H9 (cell line): ENCODE measurements around the gene BRPF1. TPM values are rescaled to one million over a fixed set of nuclear protein-coding genes. Genes with fewer than 3 reads are reported as not detected.
A peak's percentile ranks its signal among the peaks of the same experiment; 100 is the strongest.

Experiments used
- DNase-seq: peaks from one replicate; pipeline ENCODE4 v3.0.0-alpha.2; 2017
- H2AFZ ChIP-seq: one replicate; pipeline ENCODE4 v1.6.1; 2013; ENCODE audit warnings: mild to moderate bottlenecking, low read length, control low read depth, moderate library complexity
- H2AK5ac ChIP-seq: 2 replicates; pipeline ENCODE4 v1.6.1; 2013; ENCODE audit warnings: low read length, control low read depth, mixed read lengths; ENCODE audit not compliant: insufficient read length
- H2BK120ac ChIP-seq: one replicate; pipeline ENCODE4 v1.6.1; 2013; ENCODE audit warnings: low read depth, mild to moderate bottlenecking, low read length, control low read depth, inconsistent platforms; ENCODE audit not compliant: poor library complexity, severe bottlenecking
- H2BK12ac ChIP-seq: 2 replicates; pipeline ENCODE4 v1.6.1; 2013; ENCODE audit warnings: low read length, control low read depth, mixed read lengths, low read depth; ENCODE audit not compliant: insufficient read length
- H2BK15ac ChIP-seq: 2 replicates; pipeline ENCODE4 v1.6.1; 2013; ENCODE audit warnings: low read depth, low read length, control low read depth
- H2BK20ac ChIP-seq: one replicate; pipeline ENCODE4 v1.6.1; 2013; ENCODE audit warnings: low read depth, mild to moderate bottlenecking, low read length, control low read depth, inconsistent platforms; ENCODE audit not compliant: poor library complexity, severe bottlenecking
- H2BK5ac ChIP-seq: 2 replicates; pipeline ENCODE4 v1.6.1; 2013; ENCODE audit warnings: low read length, control low read depth, mixed read lengths; ENCODE audit not compliant: insufficient read length
- H3K14ac ChIP-seq: 2 replicates; pipeline ENCODE4 v1.6.1; 2013; ENCODE audit warnings: low read length, control low read depth; ENCODE audit not compliant: insufficient read depth
- H3K18ac ChIP-seq: 2 replicates; pipeline ENCODE4 v1.6.1; 2013; ENCODE audit warnings: low read depth, mild to moderate bottlenecking, mixed read lengths, low read length, control low read depth; ENCODE audit not compliant: insufficient read length
- H3K23ac ChIP-seq: 2 replicates; pipeline ENCODE4 v1.6.1; 2013; ENCODE audit warnings: low read length, control low read depth, mixed read lengths, low read depth; ENCODE audit not compliant: insufficient read length
- H3K23me2 ChIP-seq: 2 replicates; pipeline ENCODE4 v1.6.1; 2013; ENCODE audit warnings: low read depth, mild to moderate bottlenecking, mixed read lengths, low read length, control low read depth; ENCODE audit not compliant: insufficient read length, poor library complexity, severe bottlenecking
- H3K27ac ChIP-seq: 2 replicates; pipeline ENCODE4 v1.5.1; 2013; ENCODE audit warnings: low read length, control low read depth, mixed read lengths, low read depth; ENCODE audit not compliant: insufficient read length
- H3K27me3 ChIP-seq: 2 replicates; pipeline ENCODE4 v1.6.1; 2013; ENCODE audit warnings: low read length, control low read depth, inconsistent platforms; ENCODE audit not compliant: insufficient read depth
- H3K4ac ChIP-seq: 2 replicates; pipeline ENCODE4 v1.6.1; 2013; ENCODE audit warnings: low read depth, mild to moderate bottlenecking, control low read depth, inconsistent platforms, low read length, moderate library complexity
- H3K4me1 ChIP-seq: 2 replicates; pipeline ENCODE4 v1.6.1; 2013; ENCODE audit warnings: low read length, control low read depth, inconsistent platforms; ENCODE audit not compliant: insufficient read depth
- H3K4me2 ChIP-seq: 2 replicates; pipeline ENCODE4 v1.6.1; 2013; ENCODE audit warnings: low read length, control low read depth, mixed read lengths; ENCODE audit not compliant: insufficient read length, insufficient read depth
- H3K56ac ChIP-seq: 2 replicates; pipeline ENCODE4 v1.6.1; 2013; ENCODE audit warnings: low read depth, mild to moderate bottlenecking, mixed read lengths, low read length, control low read depth; ENCODE audit not compliant: insufficient read length
- H3K79me1 ChIP-seq: 2 replicates; pipeline ENCODE4 v1.6.1; 2013; ENCODE audit warnings: low read depth, mild to moderate bottlenecking, moderate library complexity, low read length, control low read depth, inconsistent platforms; ENCODE audit not compliant: insufficient read depth, poor library complexity, severe bottlenecking
- H3K79me2 ChIP-seq: 2 replicates; pipeline ENCODE4 v1.6.1; 2013; ENCODE audit warnings: low read length, control low read depth, inconsistent platforms; ENCODE audit not compliant: insufficient read depth
- H3K9ac ChIP-seq: 2 replicates; pipeline ENCODE4 v1.6.1; 2013; ENCODE audit warnings: low read length, control low read depth, mixed read lengths; ENCODE audit not compliant: insufficient read length; ENCODE audit errors: extremely low read depth
- H3K9me3 ChIP-seq: one replicate; pipeline ENCODE4 v1.6.1; 2013; ENCODE audit warnings: low read depth, low read length, inconsistent platforms; ENCODE audit not compliant: control insufficient read depth
- H3T11ph ChIP-seq: one replicate; pipeline ENCODE4 v1.6.1; 2013; ENCODE audit warnings: mild to moderate bottlenecking, low read length, control low read depth, inconsistent platforms
- H4K20me1 ChIP-seq: one replicate; pipeline ENCODE4 v1.6.1; 2013; ENCODE audit not compliant: control insufficient read depth, insufficient read length, insufficient read depth
- H4K5ac ChIP-seq: 2 replicates; pipeline ENCODE4 v1.6.1; 2013; ENCODE audit warnings: low read depth, mild to moderate bottlenecking, mixed read lengths, low read length, control low read depth; ENCODE audit not compliant: insufficient read length
- H4K8ac ChIP-seq: replicated peaks from 2 replicates; pipeline ENCODE4 v1.6.1; 2013; ENCODE audit warnings: low read length, control low read depth, mixed read lengths, low read depth; ENCODE audit not compliant: insufficient read length
- H4K91ac ChIP-seq: 2 replicates; pipeline ENCODE4 v1.6.1; 2013; ENCODE audit warnings: low read depth, mild to moderate bottlenecking, moderate library complexity, mixed read lengths, low read length, control low read depth; ENCODE audit not compliant: insufficient read length
- H3K27ac Mint-ChIP-seq, 3 experiments: 2 replicates in 2 of 3; 3 replicates in 1 of 3; pipeline ENCODE4 v1.8.0; 2020 to 2021; ENCODE audit warnings: mixed read lengths in 3 of 3, mild to moderate bottlenecking in 1 of 3, moderate library complexity in 1 of 3
- H3K27me3 Mint-ChIP-seq: 2 replicates; pipeline ENCODE4 v1.8.0; 2021; ENCODE audit warnings: low read depth, mild to moderate bottlenecking, moderate library complexity, mixed read lengths
- H3K36me3 Mint-ChIP-seq, 3 experiments: 2 replicates in 2 of 3; 3 replicates in 1 of 3; pipeline ENCODE4 v1.8.0; 2020 to 2021; ENCODE audit warnings: low read depth in 3 of 3, mixed read lengths in 3 of 3; ENCODE audit not compliant: insufficient read depth in 1 of 3
- H3K4me1 Mint-ChIP-seq, 2 experiments: 2 replicates each; pipeline ENCODE4 v1.8.0; 2020; ENCODE audit warnings: mixed read lengths in 2 of 2
- H3K4me3 Mint-ChIP-seq, 2 experiments: 2 replicates in 1 of 2; 3 replicates in 1 of 2; pipeline ENCODE4 v1.8.0; 2020 to 2021; ENCODE audit warnings: mild to moderate bottlenecking in 2 of 2, mixed read lengths in 2 of 2, moderate library complexity in 1 of 2
- H3K9me3 Mint-ChIP-seq, 2 experiments: 2 replicates in 1 of 2; 3 replicates in 1 of 2; pipeline ENCODE4 v1.8.0; 2020; ENCODE audit warnings: mild to moderate bottlenecking in 2 of 2, mixed read lengths in 2 of 2, moderate library complexity in 1 of 2
- CTCF ChIP-seq: fragments of 200-600 bp; sonication (generic); conservative IDR thresholded peaks from 3 replicates; pipeline ENCODE4 v1.8.0; 2021; ENCODE audit warnings: antibody characterized with exemption, mild to moderate bottlenecking
- WGBS: extraction: QIAGEN DNeasy Blood & Tissue Kit; methylation state at CpG from one replicate; pipeline ENCODE4 v1.1.7; 2013; ENCODE audit warnings: missing lambda C conversion rate, low lambda C conversion rate, mixed read lengths; ENCODE audit not compliant: insufficient read length; ENCODE audit errors: extremely low coverage; 5-methylcytosine and 5-hydroxymethylcytosine counted together
- total RNA-seq: library from RNA; stranded (reverse); gene quantifications from 2 replicates; pipeline ENCODE4 v1.2.1, GENCODE V29; 2021

BRPF1 gene
- total RNA-seq, 1 experiment from 2014 or later: 38.6 TPM

GRCh38 chr3:9769426-9770275 is 38.1 kb downstream of the BRPF1 start, which contains the start of gene CAMK1:
TSS of gene CAMK1 (minus strand) at chr3:9769947. CDS start at chr3:9767749, 2,198 bp downstream.
- Histone ChIP-seq H2BK15ac (no peak within 1 kb of the TSS), H3K27me3 (no peaks in the 10 kb centered on the region; the same call in 1 of the 2 replicates), H3K14ac (no peak within 1 kb of the TSS), H3K4ac (no peak within 1 kb of the TSS), H2BK20ac (no peak within 1 kb of the TSS), H4K8ac (no peak within 1 kb of the TSS), H3K23ac (no peak within 1 kb of the TSS), H3T11ph (no peak within 1 kb of the TSS), H3K9me3 (no peaks in the 10 kb centered on the region), H2BK120ac (no peak within 1 kb of the TSS), H4K5ac (no peak within 1 kb of the TSS), H3K56ac (no peak within 1 kb of the TSS), H3K4me1 (no peaks in the 10 kb centered on the region), H2AFZ (no peak within 1 kb of the TSS), H2BK5ac (no peak within 1 kb of the TSS), H3K79me2 (no peaks in the 10 kb centered on the region), H3K18ac (no peak within 1 kb of the TSS), H3K23me2 (no peaks in the 10 kb centered on the region), H3K9ac (no peak within 1 kb of the TSS), H4K20me1 (no peaks in the 10 kb centered on the region), H2BK12ac (no peak within 1 kb of the TSS), H3K27ac (no peak within 1 kb of the TSS), H3K79me1 (no peaks in the 10 kb centered on the region), H4K91ac (no peak within 1 kb of the TSS), H2AK5ac (no peak within 1 kb of the TSS), H3K4me2 (peak within 1 kb of the TSS; percentile 31)
- Mint-ChIP-seq H3K36me3 (peaks cover 0 to 14% (median 2%) of the 10 kb centered on the region in 3 experiments; a peak in 3 of 7 replicates), H3K9me3 (no peaks in the 10 kb centered on the region), H3K27ac (peak within 1 kb of the TSS in 1 of 3 experiments; percentile 79; a peak in 1 of 7 replicates), H3K27me3 (peaks cover 58% of the 10 kb centered on the region), H3K4me1 (peaks cover 21 to 32% of the 10 kb centered on the region in 2 experiments), H3K4me3 (peak within 1 kb of the TSS; percentile 63 to 77)
- TF ChIP-seq CTCF: no peak
- no CpG with 5 or more reads among the region's 49 CpGs for WGBS
- peak; percentile 78 for DNase-seq
